Measurements from ENCODE around the gene MED13. TPM values are rescaled to one million over a fixed set of nuclear protein-coding genes. Genes with fewer than 3 reads are reported as not detected.

The MED13 gene
- total RNA-seq, 2 experiments from 2014 or later, result 36.2 to 36.4 TPM

- ChIA-PET CTCF (interaction anchor here (0.9 to 2.8 kb wide), 31 partner anchors 9 to 505 kb away, joined by 3 to 18 read pairs (median 4); partner anchors contain the start of gene MED13), POLR2A (no interaction called here)
- DNase-seq (no peak), ATAC-seq (no peak)
- no peaks in the 10 kb centered on the region for H3K36me3 Mint-ChIP-seq (ENCODE audit: low read depth)
- intact Hi-C loops (cut with micrococcal nuclease), result no loop called here
- no peaks in the 10 kb centered on the region for H3K4me1 Mint-ChIP-seq (ENCODE audit: low read depth)
- H3K27ac Mint-ChIP-seq, result no peak overlapping the region
- H3K4me3 Mint-ChIP-seq, result no peak overlapping the region
- no peaks in the 10 kb centered on the region for H3K9me3 Mint-ChIP-seq
- TF ChIP-seq CTCF (IDR thresholded peaks at IDR 0.05), result no peak
- H3K27me3 Mint-ChIP-seq, result no peaks in the 10 kb centered on the region
Observed at GRCh38 chr17:62109924-62110323, 44.8 kb upstream of the MED13 start.

- H3K36me3 Mint-ChIP-seq (ENCODE audit: low read depth), result no peaks in the 10 kb centered on the region
- no peaks in the 10 kb centered on the region for H3K27me3 Mint-ChIP-seq
- no peak overlapping the region for H3K27ac Mint-ChIP-seq
- H3K4me1 Mint-ChIP-seq (ENCODE audit: low read depth), result no peaks in the 10 kb centered on the region
- no peaks in the 10 kb centered on the region for H3K9me3 Mint-ChIP-seq
- intact Hi-C loops (cut with micrococcal nuclease), result no loop called here
- DNase-seq, result peak; percentile 80
- peak; percentile 72 for TF ChIP-seq CTCF (IDR thresholded peaks at IDR 0.05)
- CTCF ChIA-PET, result interaction anchor here (0.8 to 2.8 kb wide), 34 partner anchors 9 to 505 kb away, joined by 3 to 18 read pairs (median 4); partner anchors contain the start of genes BRIP1 and MED13
- no peak overlapping the region for H3K4me3 Mint-ChIP-seq
- POLR2A ChIA-PET, result no interaction called here
- peak; percentile 100 for ATAC-seq
Observed at GRCh38 chr17:62109378-62109902, 44.4 kb upstream of the MED13 start.

- TF ChIP-seq CTCF (IDR thresholded peaks at IDR 0.05), result no peak
- CTCF ChIA-PET, result no interaction called here
- Mint-ChIP-seq H3K27me3 (no peaks in the 10 kb centered on the region), H3K36me3 (ENCODE audit: low read depth) (no peaks in the 10 kb centered on the region), H3K4me3 (no peak overlapping the region), H3K27ac (no peak overlapping the region), H3K9me3 (no peaks in the 10 kb centered on the region), H3K4me1 (ENCODE audit: low read depth) (no peaks in the 10 kb centered on the region)
- intact Hi-C loops (cut with micrococcal nuclease), result no loop called here
- ATAC-seq (no peak), DNase-seq (no peak)
- POLR2A ChIA-PET, result no interaction called here
Observed at GRCh38 chr17:62105861-62106260, 40.8 kb upstream of the MED13 start.

GRCh38 chr17:62105357-62105756, 40.3 kb upstream of the MED13 start:
- no peak for DNase-seq
- no peaks in the 10 kb centered on the region for H3K9me3 Mint-ChIP-seq
- H3K27ac Mint-ChIP-seq, result no peak overlapping the region
- H3K4me3 Mint-ChIP-seq, result no peak overlapping the region
- CTCF ChIA-PET, result no interaction called here
- ATAC-seq, result no peak
- H3K36me3 Mint-ChIP-seq (ENCODE audit: low read depth), result no peaks in the 10 kb centered on the region
- intact Hi-C loops (cut with micrococcal nuclease), result no loop called here
- POLR2A ChIA-PET, result no interaction called here
- H3K4me1 Mint-ChIP-seq (ENCODE audit: low read depth), result no peaks in the 10 kb centered on the region
- no peaks in the 10 kb centered on the region for H3K27me3 Mint-ChIP-seq
- TF ChIP-seq CTCF (IDR thresholded peaks at IDR 0.05), result no peak

- CTCF ChIA-PET, result interaction anchor here (0.9 to 1.7 kb wide), 4 partner anchors 8 to 103 kb away, joined by 3 to 12 read pairs (median 3); no protein-coding TSS in a partner anchor
- POLR2A ChIA-PET, result interaction anchor here (1.0 to 1.2 kb wide), 2 partner anchors 14 to 369 kb away, joined by 3 read pairs; no protein-coding TSS in a partner anchor
- TF ChIP-seq CTCF (IDR thresholded peaks at IDR 0.05), result no peak
- ATAC-seq (no peak), DNase-seq (no peak)
- H3K36me3 Mint-ChIP-seq (ENCODE audit: low read depth), result no peaks in the 10 kb centered on the region
- H3K27me3 Mint-ChIP-seq, result no peaks in the 10 kb centered on the region
- H3K9me3 Mint-ChIP-seq, result no peaks in the 10 kb centered on the region
- intact Hi-C loops (cut with micrococcal nuclease), result no loop called here
- H3K4me1 Mint-ChIP-seq (ENCODE audit: low read depth), result peaks cover 12% of the 10 kb centered on the region
- H3K27ac Mint-ChIP-seq, result no peak overlapping the region
- H3K4me3 Mint-ChIP-seq, result no peak overlapping the region
Observed at GRCh38 chr17:62101515-62101914, 36.4 kb upstream of the MED13 start.
